Right renal cortex interstitium (tissue), 3 donors: ENCODE results near the gene CIB1. TPM values are rescaled to one million over a fixed set of nuclear protein-coding genes. Genes with fewer than 3 reads are reported as not detected.

ENCODE experiments used
- DNase-seq, 3 donors: peaks; one replicate each; pipeline ENCODE4 v3.0.0-alpha.2; 2013; ENCODE audit warnings: low read depth in 3 of 3, low spot score in 2 of 3
- polyA plus RNA-seq, 3 donors: library from polyadenylated mRNA; unstranded; fragments of 120-200 nt; gene quantifications; one replicate each; pipeline ENCODE4 v1.2.1, GENCODE V29; 2013; ENCODE audit not compliant: insufficient read length in 3 of 3

Gene CIB1
- polyA plus RNA-seq, 3 donors: 55.1 to 62.0 (median 55.9) TPM

GRCh38 chr15:90219421-90220141 is 14.2 kb downstream of the CIB1 start:
- no peak for DNase-seq

DNA sequence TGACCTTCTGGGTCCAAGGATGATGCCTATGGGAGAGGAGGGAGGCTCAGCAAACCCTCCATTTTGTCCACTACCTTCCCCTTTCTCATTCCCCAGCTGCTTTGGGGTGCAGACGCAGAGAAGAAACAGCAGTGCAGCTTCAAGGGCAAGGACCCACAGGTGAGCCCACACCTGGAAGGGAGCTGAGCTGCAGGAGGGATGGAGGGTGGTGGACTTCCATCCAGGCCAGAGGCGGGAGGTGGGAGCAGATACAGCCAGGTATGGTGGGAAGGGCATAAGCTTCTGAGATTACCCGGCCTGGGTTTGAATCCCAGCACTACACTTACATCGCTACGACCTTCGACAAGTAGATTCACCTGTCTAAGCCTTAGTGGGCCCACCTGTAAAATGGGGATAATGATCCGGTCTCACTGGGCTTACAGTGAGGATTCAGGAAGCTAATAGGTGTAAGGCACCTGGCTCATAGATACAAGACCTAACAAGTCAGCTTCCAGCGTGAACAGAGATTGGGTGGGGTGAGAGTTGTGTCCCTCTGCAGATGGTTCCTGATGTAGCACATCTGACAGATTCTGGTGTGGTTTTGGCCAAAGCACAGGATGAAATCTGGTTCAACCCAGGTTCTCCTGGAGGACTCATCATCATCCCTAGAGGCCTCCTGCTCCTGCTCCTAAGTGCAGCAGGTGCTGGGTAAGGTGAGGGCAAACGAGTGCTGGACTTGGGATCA is 15.9 kb downstream of the CIB1 start:
- no peak for DNase-seq

GRCh38 chr15:90214553-90215196 is 19.1 kb downstream of the CIB1 start:
- no peak for DNase-seq

DNA sequence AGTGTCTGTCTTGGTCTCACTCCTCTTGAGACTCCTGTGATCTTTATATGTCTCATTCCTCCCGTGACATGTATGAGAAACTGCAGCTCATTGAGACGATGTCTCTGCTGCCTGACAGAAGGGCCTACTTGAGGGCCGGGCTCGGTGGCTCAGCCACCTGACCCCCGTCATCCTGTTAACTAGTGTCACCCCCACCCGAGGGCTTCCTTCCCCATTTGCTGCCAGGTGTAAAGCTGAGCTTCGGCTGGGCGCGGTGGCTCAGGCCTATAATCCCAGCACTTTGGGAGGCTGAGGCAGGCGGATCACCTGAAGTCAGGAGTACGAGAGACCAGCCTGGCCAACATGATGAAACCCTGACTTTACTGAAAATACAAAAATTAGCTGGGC is 19.9 kb downstream of the CIB1 start:
- DNase-seq: no peak

- DNase-seq: no peak
These were observed 20.5 kb downstream of the CIB1 start for GRCh38 chr15:90213122-90213817.

DNA sequence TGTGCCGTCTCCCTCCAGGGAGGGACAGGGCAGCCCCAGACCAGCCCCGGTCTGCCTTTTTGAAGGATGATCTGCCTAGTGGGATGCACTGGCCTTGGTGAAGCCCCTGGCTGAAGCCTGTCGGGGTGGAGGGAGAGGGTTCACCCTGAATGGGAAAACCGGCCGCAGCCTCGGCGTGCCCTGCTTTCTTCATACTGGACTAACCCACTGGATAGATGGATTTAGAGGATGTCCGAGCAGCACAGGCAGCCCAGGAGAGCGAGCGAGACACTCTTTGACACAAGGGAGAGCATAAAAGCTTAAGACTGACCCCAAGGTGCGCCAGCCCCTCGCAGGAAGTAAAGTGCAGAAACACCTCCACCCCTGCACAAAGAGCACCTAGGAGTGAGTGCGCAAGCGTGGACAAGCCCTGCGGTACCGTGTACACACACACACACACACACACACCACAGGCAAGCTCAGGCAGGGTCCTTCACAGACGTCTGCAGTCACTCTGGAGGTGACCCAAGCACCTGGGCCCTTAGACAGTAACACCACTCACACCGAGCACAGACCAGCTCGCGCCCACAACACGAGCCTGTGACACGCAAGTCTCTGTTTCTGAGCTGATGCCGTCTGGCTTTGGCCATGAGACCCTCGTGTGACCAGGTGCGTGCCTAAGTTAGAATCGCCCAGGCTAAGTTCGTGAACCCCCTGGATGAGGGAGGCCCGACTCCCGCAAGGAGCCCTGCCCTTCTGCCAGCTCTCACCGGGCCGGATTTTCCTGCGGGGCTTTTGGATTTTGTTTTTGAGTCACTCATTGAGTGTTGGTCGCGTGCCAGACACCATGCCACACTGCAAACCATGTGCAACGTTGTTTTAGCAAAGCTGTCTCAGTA is 21.3 kb downstream of the CIB1 start:
- no peak for DNase-seq

- no peak for DNase-seq
These were observed 22.1 kb downstream of the CIB1 start for GRCh38 chr15:90211440-90212143.

DNA sequence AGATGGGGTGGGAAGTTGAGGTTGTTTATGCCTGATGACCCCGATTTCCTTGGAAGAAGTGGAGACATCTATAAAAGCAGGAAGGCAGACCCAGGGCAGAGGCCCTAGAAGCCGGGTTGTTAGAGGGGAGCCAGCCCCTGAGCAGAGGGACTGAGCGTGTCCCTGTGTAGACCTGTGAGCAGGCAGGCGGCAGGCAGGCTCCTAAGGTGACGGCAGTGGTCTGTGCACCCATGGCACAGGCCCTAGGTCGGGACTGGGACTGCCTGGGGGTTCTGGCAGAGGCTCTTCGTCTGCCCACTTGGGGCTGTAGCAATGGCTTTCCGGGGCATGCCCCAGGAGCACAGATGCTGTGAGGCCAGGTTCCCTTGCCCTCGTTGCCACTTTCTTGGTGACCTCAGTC is 22.7 kb downstream of the CIB1 start:
- no peak for DNase-seq

- no peak for DNase-seq
These were observed 23.1 kb downstream of the CIB1 start for GRCh38 chr15:90210593-90210992.

GRCh38 chr15:90209591-90209990 is 24.1 kb downstream of the CIB1 start:
- DNase-seq: no peak

DNA sequence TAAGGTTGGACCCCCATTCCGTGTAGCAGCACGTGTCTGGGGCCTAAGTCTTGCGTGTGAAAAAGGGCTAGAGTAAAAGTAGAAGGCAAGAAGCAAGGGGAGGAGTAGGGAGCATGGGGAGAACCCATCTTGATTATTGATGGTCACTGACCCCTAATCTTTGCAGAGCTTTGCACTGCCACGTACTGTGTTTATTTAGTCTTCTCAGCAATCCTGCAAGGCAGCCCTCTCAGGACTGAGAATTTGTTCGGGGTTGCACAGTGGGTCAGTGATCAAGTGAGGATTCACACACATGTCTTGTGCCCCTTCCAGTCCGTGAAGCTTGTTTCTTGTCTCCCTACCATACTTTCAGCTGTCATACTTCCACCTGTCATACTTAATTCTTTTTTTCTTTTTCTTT is 25.4 kb downstream of the CIB1 start:
- DNase-seq: no peak

DNA sequence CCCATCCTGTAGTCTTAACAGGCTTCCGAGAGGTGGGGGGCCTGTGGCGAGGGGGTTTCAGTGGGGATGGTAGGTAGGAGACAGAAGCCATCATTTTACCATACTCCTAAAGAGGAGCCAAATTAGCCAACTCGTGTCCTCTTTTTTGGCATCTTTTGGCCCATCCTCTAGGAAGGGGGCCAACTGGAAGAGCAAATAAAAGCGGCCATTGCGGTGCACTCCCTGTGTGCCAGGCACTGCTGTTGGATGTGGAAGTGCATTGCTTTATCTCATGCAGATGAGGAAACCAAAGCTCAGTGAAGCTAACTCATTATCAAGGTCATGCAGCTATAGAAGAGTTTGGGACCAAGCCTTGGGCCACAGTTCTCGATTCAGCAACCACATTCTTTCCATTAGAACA is 26.5 kb downstream of the CIB1 start:
- DNase-seq: no peak

DNA sequence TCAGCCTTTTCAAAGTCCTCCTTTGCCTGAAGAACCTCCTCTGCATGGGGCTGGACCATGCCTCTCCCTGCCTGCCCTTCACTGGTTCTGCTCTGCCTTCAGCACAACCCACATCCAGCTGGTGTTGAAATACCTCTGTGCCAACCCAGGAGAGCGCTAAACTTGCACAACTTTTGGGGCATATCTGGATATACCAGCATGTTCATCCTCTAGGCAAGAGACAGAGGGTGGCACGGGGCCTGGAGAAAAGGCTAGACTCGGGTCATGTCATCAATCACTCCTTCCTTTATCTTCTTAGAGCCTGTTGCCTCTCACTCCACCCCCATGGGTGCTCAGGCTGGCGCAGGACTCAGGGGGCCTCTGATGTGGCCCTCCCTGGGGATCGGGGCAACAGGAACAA is 27.9 kb downstream of the CIB1 start:
- no peak for DNase-seq

GRCh38 chr15:90205050-90205848 is 28.5 kb downstream of the CIB1 start:
- no peak for DNase-seq

DNA sequence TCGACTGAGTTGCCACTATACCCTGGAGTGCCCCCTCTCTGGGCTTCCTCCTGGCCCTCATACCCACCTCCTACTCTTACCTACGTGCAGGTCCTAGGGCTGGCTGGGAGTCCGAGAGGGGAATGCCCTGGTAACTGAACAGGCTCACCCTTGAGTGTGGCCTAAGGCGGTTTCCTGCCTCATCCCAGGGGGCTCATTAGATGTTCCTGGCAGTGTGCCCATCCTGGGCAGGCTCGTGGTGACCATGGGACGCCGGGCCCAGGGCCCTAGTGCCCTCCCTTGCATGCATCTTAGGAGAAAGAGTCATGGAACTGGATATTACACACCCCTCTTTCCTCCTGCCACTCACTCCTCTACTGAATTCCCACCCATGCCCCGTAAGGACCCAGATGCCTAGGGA is 29.8 kb downstream of the CIB1 start:
- DNase-seq: no peak

- DNase-seq: no peak
These were observed 30.3 kb downstream of the CIB1 start for GRCh38 chr15:90203473-90203872.

DNA sequence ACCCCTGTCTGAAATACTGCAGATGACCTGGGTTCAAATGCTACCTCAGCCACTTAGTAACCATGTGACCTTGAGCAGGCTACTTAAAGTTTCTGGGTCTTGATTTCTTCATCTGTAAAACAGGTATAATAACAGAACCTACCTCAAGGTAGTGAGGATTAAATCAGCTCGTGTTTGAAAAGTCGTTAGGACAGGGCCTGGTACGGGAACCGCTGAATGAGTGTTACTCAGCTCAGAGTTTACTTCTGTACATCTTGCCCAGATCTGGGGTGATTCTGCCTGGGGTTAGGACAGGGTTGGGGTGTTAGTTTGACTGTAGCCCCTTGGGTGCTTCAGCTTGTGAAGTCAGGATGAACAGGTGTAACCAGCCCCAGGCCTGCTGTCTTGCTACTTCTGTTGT is 30.8 kb downstream of the CIB1 start:
- DNase-seq: no peak

- no peak for DNase-seq
These were observed 31.8 kb downstream of the CIB1 start for GRCh38 chr15:90201944-90202375.
